Endothelial cell of umbilical vein (primary cell): Measurements from ENCODE around the gene C2orf68.

Experiments
- EZH2 ChIP-seq: IDR thresholded peaks from 2 replicates; pipeline ENCODE4 v1.6.1; 2012; ENCODE audit warnings: borderline replicate concordance, low read depth, mild to moderate bottlenecking, moderate library complexity, low read length, inconsistent platforms; ENCODE audit not compliant: severe bottlenecking
- FOS ChIP-seq: IDR thresholded peaks from 2 replicates; pipeline ENCODE4 v1.6.1; 2011; ENCODE audit warnings: mild to moderate bottlenecking, low read length, moderate library complexity, borderline replicate concordance; ENCODE audit not compliant: insufficient read depth
- JUN ChIP-seq: IDR thresholded peaks from 2 replicates; pipeline ENCODE4 v1.6.1; 2011; ENCODE audit warnings: borderline replicate concordance, low read depth; ENCODE audit not compliant: insufficient read length, insufficient read depth
- POLR2A ChIP-seq: IDR thresholded peaks from 2 replicates; pipeline ENCODE4 v1.6.1; 2012; ENCODE audit warnings: low read depth, mild to moderate bottlenecking, control low read depth, low read length
- POLR2AphosphoS5 ChIP-seq: IDR thresholded peaks from 2 replicates; pipeline ENCODE4 v1.6.1; 2012; ENCODE audit warnings: low read depth, mild to moderate bottlenecking, control low read depth, low read length, moderate library complexity; ENCODE audit not compliant: insufficient read depth
- TF ChIP-seq, protein P1 (sequence below), 2 donors: IDR thresholded peaks; 1 replicate in 1 of 2; 2 replicates in 1 of 2; pipeline ENCODE4 v1.5.1; 2011; ENCODE audit warnings: low read length in 2 of 2, mild to moderate bottlenecking in 2 of 2, moderate library complexity in 2 of 2, control low read depth in 1 of 2, inconsistent platforms in 1 of 2, low read depth in 1 of 2; ENCODE audit not compliant: insufficient read depth in 1 of 2; ENCODE audit errors: extremely low read depth in 1 of 2

DNA sequence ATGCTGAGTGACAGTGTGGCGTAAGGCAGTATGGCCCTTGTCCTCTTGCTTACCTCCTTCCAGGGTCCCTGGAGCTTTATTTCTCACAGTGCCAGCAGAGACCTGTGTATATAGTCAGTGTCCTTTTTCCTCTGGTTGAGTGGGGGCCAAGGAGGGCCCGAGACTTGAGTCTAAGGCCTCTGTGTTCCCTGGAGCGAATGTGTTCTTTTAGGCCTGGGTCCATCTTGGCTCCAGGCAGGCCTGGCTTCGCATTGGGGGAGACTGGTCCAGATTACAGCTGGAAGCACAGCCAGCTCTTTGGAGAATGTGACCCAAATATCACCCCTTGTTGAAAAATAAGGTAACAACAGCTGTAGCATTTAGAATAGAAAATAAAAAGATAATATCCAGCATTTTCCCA lies 22.7 kb downstream of the C2orf68 start:
- TF ChIP-seq POLR2A (no peak), JUN (no peak), POLR2AphosphoS5 (no peak), EZH2 (no peak), FOS (no peak)
- TF ChIP-seq, protein P1, sequence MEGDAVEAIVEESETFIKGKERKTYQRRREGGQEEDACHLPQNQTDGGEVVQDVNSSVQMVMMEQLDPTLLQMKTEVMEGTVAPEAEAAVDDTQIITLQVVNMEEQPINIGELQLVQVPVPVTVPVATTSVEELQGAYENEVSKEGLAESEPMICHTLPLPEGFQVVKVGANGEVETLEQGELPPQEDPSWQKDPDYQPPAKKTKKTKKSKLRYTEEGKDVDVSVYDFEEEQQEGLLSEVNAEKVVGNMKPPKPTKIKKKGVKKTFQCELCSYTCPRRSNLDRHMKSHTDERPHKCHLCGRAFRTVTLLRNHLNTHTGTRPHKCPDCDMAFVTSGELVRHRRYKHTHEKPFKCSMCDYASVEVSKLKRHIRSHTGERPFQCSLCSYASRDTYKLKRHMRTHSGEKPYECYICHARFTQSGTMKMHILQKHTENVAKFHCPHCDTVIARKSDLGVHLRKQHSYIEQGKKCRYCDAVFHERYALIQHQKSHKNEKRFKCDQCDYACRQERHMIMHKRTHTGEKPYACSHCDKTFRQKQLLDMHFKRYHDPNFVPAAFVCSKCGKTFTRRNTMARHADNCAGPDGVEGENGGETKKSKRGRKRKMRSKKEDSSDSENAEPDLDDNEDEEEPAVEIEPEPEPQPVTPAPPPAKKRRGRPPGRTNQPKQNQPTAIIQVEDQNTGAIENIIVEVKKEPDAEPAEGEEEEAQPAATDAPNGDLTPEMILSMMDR (IDR thresholded peaks at IDR 0.05; ENCODE audit: extremely low read depth in 1 of 2, insufficient read depth in 1 of 2, low read depth in 1 of 2, low read length in 2 of 2): no peak
